Renal pelvis (tissue), 12 donors: ENCODE measurements around the gene SCN4A. TPM values are rescaled to one million over a fixed set of nuclear protein-coding genes. Genes with fewer than 3 reads are reported as not detected.
"Not testable (repeated sequence)": the region's sequence is repeated elsewhere in the genome, so short reads cannot be mapped to it uniquely, and the experiment has no call there.

Source experiments
- DNase-seq: peaks from one replicate; pipeline ENCODE4 v3.0.0-alpha.2; 2013
- long read RNA-seq, 16 experiments: transcript quantifications; one replicate each; lab custom pipeline, GENCODE V29; 2026
- polyA plus RNA-seq, 3 donors: library from polyadenylated mRNA; unstranded; fragments of 120-200 nt; gene quantifications; one replicate each; pipeline ENCODE4 v1.2.1, GENCODE V29; 2013; ENCODE audit not compliant: insufficient read length in 3 of 3

SCN4A gene
- polyA plus RNA-seq, result 1 to 10 TPM in 2 of 3 donors, under 1 TPM in 1; 0.71 to 1.2 (median 1.1) TPM
- long read RNA-seq, donor 1, result 0 reads
- long read RNA-seq, donor 2, result 0 reads
- long read RNA-seq, donor 3, result 0 reads
- long read RNA-seq, donor 4, result 0 reads
- long read RNA-seq, donor 5, result 0 reads
- long read RNA-seq, donor 6, result 0 reads
- long read RNA-seq, donor 7, result 0 reads
- long read RNA-seq, donor 8, result 0 reads
- long read RNA-seq, donor 9, result 0 reads
- long read RNA-seq, donor 10, result 0 reads
- long read RNA-seq, donor 11, result 0 reads
- long read RNA-seq, donor 12, result 0 reads
- long read RNA-seq, donor 13, result 0 reads
- long read RNA-seq, donor 14, result 0 reads
- long read RNA-seq, donor 15, result 0 reads
- long read RNA-seq, donor 16, result 0 reads

- no peak for DNase-seq
These were observed at the start of gene SCN4A for GRCh38 chr17:63972796-63973195. Gene SCN4A (minus strand): TSS chr17:63972918. CDS start chr17:63972841, 77 bp downstream.

DNA sequence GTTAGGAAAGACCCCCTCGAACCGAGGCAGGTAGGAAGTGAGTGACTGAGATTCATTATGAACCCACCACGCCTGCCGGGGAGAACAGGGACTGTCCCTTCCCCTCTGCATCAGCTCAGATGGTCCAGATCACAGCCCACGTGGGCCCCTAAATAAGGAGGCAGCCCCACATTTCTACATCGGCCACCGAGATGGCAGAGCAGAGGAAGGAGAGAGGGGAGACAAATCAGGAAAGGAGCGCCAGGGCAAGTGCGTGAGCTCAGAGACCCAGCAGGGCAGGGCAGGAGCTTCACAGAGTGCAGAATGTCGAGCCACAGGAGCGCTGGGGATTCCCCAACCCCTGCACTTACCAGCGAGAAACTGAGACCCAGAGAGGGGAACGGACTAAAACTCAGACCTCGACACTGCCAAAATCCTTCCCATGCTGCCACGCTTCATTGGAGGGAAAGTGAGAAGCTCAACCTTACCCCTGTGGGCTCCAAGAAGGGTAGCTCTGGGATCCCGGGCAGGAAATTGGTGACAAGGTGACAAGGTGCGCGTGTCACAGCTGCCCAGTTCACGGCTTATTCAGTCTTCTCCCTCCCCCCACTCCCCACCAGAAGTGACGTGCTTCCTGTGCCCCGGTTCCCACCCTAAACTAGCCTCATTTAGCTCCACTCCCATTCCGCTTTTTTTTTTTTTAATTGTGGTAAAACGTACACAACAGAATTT is 47.5 kb upstream of the SCN4A start, which contains the start of gene ICAM2:
Gene ICAM2 (minus strand): TSS at position 578 of the 711 bp plus-strand sequence. CDS start 13,942 bp downstream, outside the sequence.
- no peak for DNase-seq

DNA sequence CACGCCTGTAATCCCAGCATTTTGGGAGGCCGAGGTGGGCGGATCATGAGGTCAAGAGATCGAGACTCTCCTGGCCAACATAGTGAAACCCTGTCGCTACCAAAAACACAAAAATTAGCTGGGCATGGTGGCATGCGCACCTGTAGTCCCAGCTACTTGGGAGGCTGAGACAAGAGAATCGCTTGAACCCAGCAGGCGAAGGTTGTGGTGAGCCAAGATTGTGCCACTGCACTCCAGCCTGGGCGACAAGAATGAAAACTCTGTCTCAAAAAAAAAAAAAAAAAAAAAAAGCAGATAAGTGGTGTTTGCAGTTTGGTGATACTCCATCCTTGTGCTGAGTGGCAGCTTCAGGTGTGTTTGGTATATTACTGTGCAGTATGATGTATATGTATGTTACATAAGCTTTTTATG is 46.8 kb upstream of the SCN4A start:
- DNase-seq, result not testable (repeated sequence)

- no peak for DNase-seq
These were observed 44.8 kb upstream of the SCN4A start for GRCh38 chr17:64017381-64017980.

GRCh38 chr17:64016974-64017373 is 44.3 kb upstream of the SCN4A start:
- no peak for DNase-seq

DNA sequence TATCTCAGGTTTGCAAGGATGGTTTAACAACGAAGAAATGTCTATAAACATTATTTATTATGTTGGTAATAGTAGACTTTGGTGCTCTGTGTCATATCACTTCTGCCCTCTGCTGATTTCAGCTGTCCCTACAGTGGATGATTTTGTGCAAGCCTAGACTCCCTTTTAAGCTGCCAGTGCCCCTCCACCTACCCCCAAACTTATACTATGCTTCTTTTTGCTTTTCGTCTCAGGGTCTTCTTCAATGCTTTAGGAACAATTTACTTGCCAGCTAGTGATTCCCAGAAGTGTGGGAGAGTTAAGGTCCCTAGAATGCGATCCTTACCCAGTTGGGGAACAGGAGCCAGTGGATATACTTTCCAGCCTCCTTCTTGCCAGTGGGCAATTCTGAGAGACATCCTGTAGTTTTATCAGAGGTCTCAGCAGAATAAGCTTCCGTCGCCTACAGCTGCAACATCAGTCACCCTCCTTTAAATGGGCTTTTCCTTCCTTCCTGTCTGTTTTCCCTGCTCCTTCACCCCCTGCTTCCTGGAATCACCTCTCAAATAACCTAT is 43.6 kb upstream of the SCN4A start:
- DNase-seq, result no peak

- DNase-seq, result no peak
These were observed 42.7 kb upstream of the SCN4A start for GRCh38 chr17:64015447-64015846.

GRCh38 chr17:64009571-64010402 is 37.1 kb upstream of the SCN4A start:
- DNase-seq, result no peak

DNA sequence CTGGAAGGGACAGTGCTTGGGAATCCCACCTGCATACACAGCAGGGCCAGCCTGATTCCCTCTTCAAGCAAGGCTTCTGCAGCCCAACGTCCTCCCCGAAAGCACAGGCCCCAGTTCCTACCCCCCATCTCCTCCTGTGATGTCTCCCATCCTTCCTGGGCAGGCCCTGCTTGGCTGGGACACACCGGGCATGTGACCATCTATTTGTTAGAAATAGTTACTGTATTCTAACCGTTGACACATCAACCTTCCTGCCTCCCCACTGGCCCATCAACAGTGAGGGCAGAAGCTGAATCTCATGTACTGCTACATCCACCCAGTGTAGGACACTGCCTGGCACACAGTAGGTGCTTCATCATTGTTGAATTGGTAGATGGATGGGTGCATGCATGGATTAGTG is 36.1 kb upstream of the SCN4A start:
- no peak for DNase-seq

DNA sequence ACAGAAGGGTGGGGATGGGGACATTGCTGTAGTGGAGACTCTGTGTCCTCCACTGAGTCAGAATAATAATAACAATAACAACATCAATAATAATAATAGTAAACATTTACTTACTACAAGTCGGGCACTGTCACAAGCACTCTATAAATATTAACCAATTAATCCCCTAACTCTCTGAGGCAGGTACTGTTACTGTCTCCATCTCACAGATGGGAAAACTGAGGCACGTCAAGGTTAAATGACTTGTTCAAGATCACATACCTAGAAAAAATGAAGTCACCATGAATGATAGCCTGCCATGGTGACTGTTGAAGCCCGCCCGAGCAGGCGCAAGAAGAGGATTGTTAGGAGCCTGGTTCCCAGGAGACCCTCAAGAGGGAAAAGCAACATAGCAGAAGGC is 35.6 kb upstream of the SCN4A start:
- no peak for DNase-seq

DNA sequence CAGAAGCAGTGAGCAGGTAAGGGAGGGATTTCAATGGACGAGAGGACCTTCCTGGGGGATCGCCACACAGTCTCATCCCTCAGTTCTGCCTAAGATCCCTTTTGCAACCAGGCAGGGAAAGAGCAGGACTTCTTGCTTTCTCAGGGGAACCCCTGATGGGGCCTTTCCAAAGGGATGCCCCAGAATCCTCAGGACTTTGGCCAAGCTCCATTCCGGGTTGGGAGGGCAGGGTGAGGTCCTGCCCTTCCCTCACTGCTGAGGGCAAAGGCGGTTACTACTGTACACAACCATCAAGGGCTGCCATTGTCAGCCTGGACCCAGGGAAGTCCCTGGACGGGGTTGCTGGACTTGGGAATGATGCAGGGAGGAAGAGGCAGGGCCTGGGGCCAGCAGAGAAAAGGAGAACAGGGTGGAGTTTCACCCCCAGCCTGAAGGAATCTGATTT is 35.1 kb upstream of the SCN4A start:
- no peak for DNase-seq

GRCh38 chr17:64007089-64007837 is 34.5 kb upstream of the SCN4A start:
- DNase-seq, result not testable (repeated sequence)

DNA sequence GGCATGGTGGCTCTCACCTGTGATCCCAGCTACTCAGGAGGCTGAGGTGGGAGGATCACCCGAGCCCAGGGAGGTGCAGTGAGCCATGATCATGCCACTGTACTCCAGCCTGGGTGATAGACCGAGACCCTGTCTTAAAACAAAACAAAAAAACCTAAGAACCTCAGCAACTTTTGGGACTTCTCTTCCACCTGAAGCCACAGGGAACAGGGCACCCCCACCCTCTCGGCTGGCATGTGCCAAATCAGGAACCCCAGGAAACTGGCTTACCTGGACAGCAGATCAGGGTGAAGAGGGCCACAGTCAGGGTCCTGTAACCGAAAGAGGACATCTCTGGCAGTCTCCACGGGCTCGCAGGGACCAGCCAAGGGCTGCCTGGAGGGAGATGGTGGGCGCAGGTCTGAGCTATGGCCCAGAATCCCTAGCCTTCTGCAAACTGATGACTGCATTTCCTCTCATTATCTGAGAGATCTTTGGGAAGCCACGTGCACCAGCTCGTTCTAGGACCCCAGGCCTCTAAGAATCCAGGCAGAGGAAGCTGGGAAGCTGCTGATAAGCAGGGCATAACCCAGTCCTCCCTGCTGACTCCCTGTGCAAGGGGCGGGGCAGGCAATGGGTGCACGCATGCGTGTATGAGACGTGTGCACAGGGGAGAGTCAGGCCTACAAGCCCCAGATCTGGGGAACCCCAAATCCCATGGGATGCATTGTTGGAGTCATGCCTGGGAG is 33.8 kb upstream of the SCN4A start:
- DNase-seq, result no peak

- DNase-seq, result no peak
These were observed 33.0 kb upstream of the SCN4A start for GRCh38 chr17:64005734-64006167.

DNA sequence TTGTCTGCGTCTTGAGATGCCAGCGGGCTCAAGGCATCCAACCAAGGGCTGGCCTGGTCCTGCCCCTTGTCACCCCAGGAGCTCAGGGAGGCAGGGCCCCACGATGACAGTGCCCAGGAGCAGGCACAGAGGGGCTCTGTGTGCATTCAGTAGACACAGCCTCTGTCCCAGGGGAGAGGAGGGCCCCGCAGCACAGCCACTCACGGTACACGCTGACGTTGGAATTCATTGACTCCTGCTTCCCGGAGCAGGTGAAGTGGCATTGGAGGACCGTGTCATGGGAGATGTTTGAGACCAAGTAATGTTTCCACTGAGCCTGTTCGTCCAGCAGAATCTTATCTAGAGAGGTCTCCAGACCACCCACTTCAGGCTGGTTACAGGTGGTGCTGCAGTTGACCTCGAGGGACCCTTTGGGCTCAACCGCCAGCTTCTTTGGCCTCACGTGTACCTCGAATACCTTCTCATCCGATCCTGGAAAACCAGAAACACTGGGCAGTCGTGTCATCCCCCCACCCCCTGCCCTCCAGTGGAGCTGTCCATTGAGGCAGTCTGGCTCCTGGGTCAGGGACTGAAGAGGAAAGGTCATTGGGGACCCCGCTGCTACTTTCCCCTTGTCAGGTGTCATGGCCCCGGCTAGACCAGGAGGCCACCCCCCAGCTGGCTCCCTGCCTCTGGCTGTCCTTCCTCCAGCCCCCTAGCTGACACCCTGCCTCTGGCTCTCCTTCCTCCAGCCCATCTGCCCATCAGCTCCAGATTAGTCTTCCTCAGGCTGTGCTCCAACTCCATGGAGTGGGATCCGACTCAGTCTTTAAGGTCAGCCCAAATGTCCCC is 32.4 kb upstream of the SCN4A start:
- no peak for DNase-seq

- no peak for DNase-seq
These were observed 31.6 kb upstream of the SCN4A start for GRCh38 chr17:64004218-64004770.

DNA sequence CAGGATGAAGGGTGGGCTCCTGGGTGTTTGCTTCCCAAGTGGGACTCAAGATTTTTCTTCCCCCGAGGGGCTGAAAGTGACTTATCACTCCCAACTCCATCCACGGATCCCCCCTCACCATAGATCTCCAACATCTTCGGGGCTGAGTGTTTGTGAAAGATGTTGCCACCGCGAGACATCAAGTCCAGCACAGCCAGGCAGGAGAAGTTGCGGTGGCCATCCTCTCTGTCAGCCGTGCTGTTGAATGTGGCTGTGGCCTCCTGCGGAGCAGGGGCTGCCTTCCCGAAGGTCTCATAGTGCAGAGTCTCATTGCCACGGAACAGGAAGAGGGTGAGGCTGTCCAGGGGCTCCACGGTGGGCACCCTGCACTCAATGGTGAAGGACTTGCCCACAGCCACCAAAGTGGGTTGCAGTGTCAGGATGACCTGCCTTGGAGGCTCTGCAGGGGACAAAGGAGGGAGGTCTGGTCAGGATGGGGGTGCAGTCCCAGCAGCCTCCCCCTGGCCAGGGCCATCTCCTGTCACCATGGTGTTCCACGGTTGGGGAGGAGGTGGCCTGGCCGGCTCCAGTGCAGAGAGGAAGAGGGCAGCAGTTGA is 30.9 kb upstream of the SCN4A start:
- DNase-seq, result no peak
